Measurements from ENCODE around the gene IFT80. TPM values are rescaled to one million over a fixed set of nuclear protein-coding genes. Genes with fewer than 3 reads are reported as not detected.

IFT80 gene
- total and polyA plus RNA-seq, 2 donors (not counting 1 experiment from before 2014, with no cell fraction given) = 38.4 to 75.0 TPM

GRCh38 chr3:160437083-160437455 lies 38.0 kb upstream of the IFT80 start:
- Histone ChIP-seq H3K9ac (ENCODE audit: insufficient read depth, low read length) (no peak overlapping the region), H3K4me1 (ENCODE audit: control insufficient read depth, extremely low read depth, insufficient read depth, low read length) (peaks cover 2% of the 10 kb centered on the region), H3K79me2 (ENCODE audit: control insufficient read depth, insufficient read depth, low read length) (peaks cover 60% of the 10 kb centered on the region), H3K36me3 (ENCODE audit: control insufficient read depth, insufficient read depth, low read length) (peaks cover 1% of the 10 kb centered on the region), H3K27me3 (ENCODE audit: control insufficient read depth, insufficient read depth, low read length) (no peaks in the 10 kb centered on the region), H3K4me2 (ENCODE audit: extremely low read depth, insufficient read depth, low read length) (no peak overlapping the region), H3K27ac (ENCODE audit: insufficient read depth, low read length) (no peak overlapping the region), H3K4me3 (replicated peaks in 1 of 4; ENCODE audit: control extremely low read depth in 1 of 4, insufficient read depth in 1 of 4, low read depth in 3 of 4, low read length in 4 of 4) (no peak overlapping the region), H2AFZ (ENCODE audit: low read length) (no peak overlapping the region), H3K9me3 (ENCODE audit: control insufficient read depth, insufficient read depth, low read depth, low read length) (no peaks in the 10 kb centered on the region), H4K20me1 (ENCODE audit: control insufficient read depth, extremely low read depth, insufficient read depth, low read length) (no peaks in the 10 kb centered on the region)
- TF ChIP-seq EZH2 (IDR thresholded peaks at IDR 0.05; ENCODE audit: low read length, missing control alignments) (no peak), CTCF (conservative IDR thresholded peaks at IDR 0.05 in 1 of 2, IDR thresholded peaks at IDR 0.05 in 1 of 2; ENCODE audit: low read depth in 1 of 2, low read length in 2 of 2) (no peak)
- no peak for DNase-seq (ENCODE audit: low read depth in 2 of 2)

GRCh38 chr3:160435747-160436146 lies 36.7 kb upstream of the IFT80 start:
- no peaks in the 10 kb centered on the region for H3K27me3 ChIP-seq (ENCODE audit: control insufficient read depth, insufficient read depth, low read length)
- no peak for TF ChIP-seq CTCF (conservative IDR thresholded peaks at IDR 0.05 in 1 of 2, IDR thresholded peaks at IDR 0.05 in 1 of 2; ENCODE audit: low read depth in 1 of 2, low read length in 2 of 2)
- no peak for TF ChIP-seq EZH2 (IDR thresholded peaks at IDR 0.05; ENCODE audit: low read length, missing control alignments)

GRCh38 chr3:160435095-160435494 lies 36.1 kb upstream of the IFT80 start:
- no peak overlapping the region for H3K9ac ChIP-seq (ENCODE audit: insufficient read depth, low read length)
- no peak for DNase-seq (ENCODE audit: low read depth in 2 of 2)
- peaks cover 1% of the 10 kb centered on the region for H3K36me3 ChIP-seq (ENCODE audit: control insufficient read depth, insufficient read depth, low read length)
- TF ChIP-seq EZH2 (IDR thresholded peaks at IDR 0.05; ENCODE audit: low read length, missing control alignments) (no peak), CTCF (conservative IDR thresholded peaks at IDR 0.05 in 1 of 2, IDR thresholded peaks at IDR 0.05 in 1 of 2; ENCODE audit: low read depth in 1 of 2, low read length in 2 of 2) (no peak)
- no peaks in the 10 kb centered on the region for H4K20me1 ChIP-seq (ENCODE audit: control insufficient read depth, extremely low read depth, insufficient read depth, low read length)
- no peaks in the 10 kb centered on the region for H3K9me3 ChIP-seq (ENCODE audit: control insufficient read depth, insufficient read depth, low read depth, low read length)
- no peak overlapping the region for H3K27ac ChIP-seq (ENCODE audit: insufficient read depth, low read length)
- peaks cover 43% of the 10 kb centered on the region for H3K79me2 ChIP-seq (ENCODE audit: control insufficient read depth, insufficient read depth, low read length)
- H3K27me3 ChIP-seq (ENCODE audit: control insufficient read depth, insufficient read depth, low read length) = no peaks in the 10 kb centered on the region
- no peak overlapping the region for H3K4me2 ChIP-seq (ENCODE audit: extremely low read depth, insufficient read depth, low read length)
- peaks cover 2% of the 10 kb centered on the region for H3K4me1 ChIP-seq (ENCODE audit: control insufficient read depth, extremely low read depth, insufficient read depth, low read length)
- no peak overlapping the region for H3K4me3 ChIP-seq (replicated peaks in 1 of 4; ENCODE audit: control extremely low read depth in 1 of 4, insufficient read depth in 1 of 4, low read depth in 3 of 4, low read length in 4 of 4)
- no peak overlapping the region for H2AFZ ChIP-seq (ENCODE audit: low read length)

More at GRCh38 chr3:160435747-160436146, 36.7 kb upstream of the IFT80 start:
- Histone ChIP-seq H3K4me2 (ENCODE audit: extremely low read depth, insufficient read depth, low read length) (no peak overlapping the region), H3K4me3 (replicated peaks in 1 of 4; ENCODE audit: control extremely low read depth in 1 of 4, insufficient read depth in 1 of 4, low read depth in 3 of 4, low read length in 4 of 4) (no peak overlapping the region), H3K9ac (ENCODE audit: insufficient read depth, low read length) (no peak overlapping the region), H3K9me3 (ENCODE audit: control insufficient read depth, insufficient read depth, low read depth, low read length) (no peaks in the 10 kb centered on the region), H3K27ac (ENCODE audit: insufficient read depth, low read length) (no peak overlapping the region), H2AFZ (ENCODE audit: low read length) (no peak overlapping the region), H3K79me2 (ENCODE audit: control insufficient read depth, insufficient read depth, low read length) (peaks cover 49% of the 10 kb centered on the region), H4K20me1 (ENCODE audit: control insufficient read depth, extremely low read depth, insufficient read depth, low read length) (no peaks in the 10 kb centered on the region), H3K4me1 (ENCODE audit: control insufficient read depth, extremely low read depth, insufficient read depth, low read length) (peaks cover 2% of the 10 kb centered on the region), H3K36me3 (ENCODE audit: control insufficient read depth, insufficient read depth, low read length) (peaks cover 1% of the 10 kb centered on the region)
- no peak for DNase-seq (ENCODE audit: low read depth in 2 of 2)

All from fibroblast of lung (primary cell).